Gastrocnemius medialis (tissue), 4 donors: ENCODE results near the gene TRIM46.

ENCODE experiments used
- POLR2A ChIP-seq, 2 donors: fragments of 450-650 bp; IDR thresholded peaks; one replicate each; pipeline ENCODE4 v1.6.1; 2017; ENCODE audit warnings: antibody characterized with exemption in 2 of 2, mild to moderate bottlenecking in 2 of 2, moderate library complexity in 2 of 2
- TF ChIP-seq, protein P1 (sequence below), 5 experiments: fragments of 450-650 bp in 3 of 5; fragments of 200-600 bp in 2 of 5; sonication (generic) in 2 of 5; IDR thresholded peaks in 4 of 5; conservative IDR thresholded peaks in 1 of 5; 1 replicate in 4 of 5; 2 replicates in 1 of 5; pipeline ENCODE4 v1.5.1; 2016 to 2019; ENCODE audit warnings: antibody characterized with exemption in 5 of 5, mild to moderate bottlenecking in 3 of 5, moderate library complexity in 3 of 5

DNA sequence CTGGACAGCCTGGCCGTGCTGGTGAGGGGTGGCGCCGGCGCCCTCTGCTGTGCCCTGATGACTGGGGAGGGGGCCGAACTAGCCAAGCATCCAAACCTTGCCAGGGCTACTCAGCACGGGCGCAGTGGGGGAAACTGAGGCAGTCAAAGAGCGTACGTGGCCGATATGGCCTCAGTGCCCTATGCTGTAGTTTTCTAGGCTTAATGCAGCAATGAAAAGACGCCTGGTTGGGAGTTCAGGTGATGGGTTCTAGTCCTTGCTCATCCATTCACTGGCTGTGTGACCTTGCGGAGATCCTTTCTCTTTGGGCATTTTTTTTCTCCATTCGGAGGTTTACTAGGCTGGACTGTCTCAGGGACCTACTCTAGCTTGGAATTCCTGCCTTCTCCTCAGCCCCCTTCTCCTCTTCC lies 35.7 kb downstream of the TRIM46 start:
- TF ChIP-seq, protein P1, sequence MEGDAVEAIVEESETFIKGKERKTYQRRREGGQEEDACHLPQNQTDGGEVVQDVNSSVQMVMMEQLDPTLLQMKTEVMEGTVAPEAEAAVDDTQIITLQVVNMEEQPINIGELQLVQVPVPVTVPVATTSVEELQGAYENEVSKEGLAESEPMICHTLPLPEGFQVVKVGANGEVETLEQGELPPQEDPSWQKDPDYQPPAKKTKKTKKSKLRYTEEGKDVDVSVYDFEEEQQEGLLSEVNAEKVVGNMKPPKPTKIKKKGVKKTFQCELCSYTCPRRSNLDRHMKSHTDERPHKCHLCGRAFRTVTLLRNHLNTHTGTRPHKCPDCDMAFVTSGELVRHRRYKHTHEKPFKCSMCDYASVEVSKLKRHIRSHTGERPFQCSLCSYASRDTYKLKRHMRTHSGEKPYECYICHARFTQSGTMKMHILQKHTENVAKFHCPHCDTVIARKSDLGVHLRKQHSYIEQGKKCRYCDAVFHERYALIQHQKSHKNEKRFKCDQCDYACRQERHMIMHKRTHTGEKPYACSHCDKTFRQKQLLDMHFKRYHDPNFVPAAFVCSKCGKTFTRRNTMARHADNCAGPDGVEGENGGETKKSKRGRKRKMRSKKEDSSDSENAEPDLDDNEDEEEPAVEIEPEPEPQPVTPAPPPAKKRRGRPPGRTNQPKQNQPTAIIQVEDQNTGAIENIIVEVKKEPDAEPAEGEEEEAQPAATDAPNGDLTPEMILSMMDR (IDR thresholded peaks at IDR 0.05 in 4 of 5, conservative IDR thresholded peaks at IDR 0.05 in 1 of 5) = no peak
- no peak for TF ChIP-seq POLR2A (IDR thresholded peaks at IDR 0.05)
